Spleen (tissue), 7 donors: Measurements from ENCODE around the gene TNN.

ENCODE experiments used
- CTCF ChIP-seq, 11 experiments: fragments of 200-600 bp in 7 of 11; fragments of 450-650 bp in 4 of 11; sonication (generic) in 4 of 11; IDR thresholded peaks in 8 of 11; conservative IDR thresholded peaks in 3 of 11; 1 replicate in 7 of 11; 2 replicates in 4 of 11; pipeline versions ENCODE4 v1.4.0 to v1.8.0; 2016 to 2021; ENCODE audit warnings: antibody characterized with exemption in 11 of 11, inconsistent platforms in 4 of 11, mild to moderate bottlenecking in 1 of 11
- POLR2A ChIP-seq, 3 donors: fragments of 450-650 bp; IDR thresholded peaks; one replicate each; pipeline ENCODE4 v1.5.1; 2017; ENCODE audit warnings: antibody characterized with exemption in 3 of 3, mild to moderate bottlenecking in 1 of 3
- POLR2AphosphoS5 ChIP-seq, 3 donors: sonication (generic); formaldehyde crosslinking; IDR thresholded peaks; one replicate each; pipeline ENCODE4 v1.5.1; 2017; ENCODE audit warnings: antibody characterized with exemption in 3 of 3
- donor health status: DM: no; HTN: no; CAD: no; lungs with moderate emphysema.
- donor health status: DM: no; HTN: no; CAD: no.
- donor health status: DM: no; HTN: no; CAD: no.

- no peak for TF ChIP-seq CTCF (IDR thresholded peaks at IDR 0.05 in 8 of 11, conservative IDR thresholded peaks at IDR 0.05 in 3 of 11)
- no peak for TF ChIP-seq POLR2A (IDR thresholded peaks at IDR 0.05)
- TF ChIP-seq POLR2AphosphoS5 (IDR thresholded peaks at IDR 0.05) = no peak
Observed at GRCh38 chr1:175129644-175129996, 62.0 kb downstream of the TNN start.
